Activated T-helper 17 cell treated with anti-CD3 and anti-CD28 coated beads, Interleukin-2, amount 50 U/mL, for 72 hours (primary cell): Measurements from ENCODE around the gene USP24. TPM values are rescaled to one million over a fixed set of nuclear protein-coding genes. Genes with fewer than 3 reads are reported as not detected.
"Not testable (repeated sequence)": the region's sequence is repeated elsewhere in the genome, so short reads cannot be mapped to it uniquely, and the experiment has no call there.

Experiments
- ATAC-seq: fragments of 150-1000 bp; cut with Tn5 transposase; replicated peaks from 2 replicates; pipeline ENCODE4 v1.10.0; 2021; ENCODE audit warnings: mild to moderate bottlenecking, moderate library complexity
- H3K27ac Mint-ChIP-seq: one replicate; pipeline ENCODE4 v1.8.0; 2022; ENCODE audit warnings: mixed read lengths
- H3K27me3 Mint-ChIP-seq: one replicate; pipeline ENCODE4 v1.8.0; 2022; ENCODE audit warnings: mixed read lengths
- H3K36me3 Mint-ChIP-seq: one replicate; pipeline ENCODE4 v1.8.0; 2022; ENCODE audit warnings: low read depth, mild to moderate bottlenecking, mixed read lengths
- H3K4me1 Mint-ChIP-seq: one replicate; pipeline ENCODE4 v1.8.0; 2022; ENCODE audit warnings: mixed read lengths
- H3K4me3 Mint-ChIP-seq: one replicate; pipeline ENCODE4 v1.8.0; 2022; ENCODE audit warnings: mild to moderate bottlenecking, mixed read lengths
- H3K9me3 Mint-ChIP-seq: one replicate; pipeline ENCODE4 v1.8.0; 2022; ENCODE audit warnings: mixed read lengths
- total RNA-seq, 2 donors: library from RNA; stranded (reverse); gene quantifications; one replicate each; pipeline ENCODE4 v1.2.3, GENCODE V29; 2022

Gene USP24
- total RNA-seq, 2 donors from 2014 or later: 40.8 to 41.6 TPM

DNA sequence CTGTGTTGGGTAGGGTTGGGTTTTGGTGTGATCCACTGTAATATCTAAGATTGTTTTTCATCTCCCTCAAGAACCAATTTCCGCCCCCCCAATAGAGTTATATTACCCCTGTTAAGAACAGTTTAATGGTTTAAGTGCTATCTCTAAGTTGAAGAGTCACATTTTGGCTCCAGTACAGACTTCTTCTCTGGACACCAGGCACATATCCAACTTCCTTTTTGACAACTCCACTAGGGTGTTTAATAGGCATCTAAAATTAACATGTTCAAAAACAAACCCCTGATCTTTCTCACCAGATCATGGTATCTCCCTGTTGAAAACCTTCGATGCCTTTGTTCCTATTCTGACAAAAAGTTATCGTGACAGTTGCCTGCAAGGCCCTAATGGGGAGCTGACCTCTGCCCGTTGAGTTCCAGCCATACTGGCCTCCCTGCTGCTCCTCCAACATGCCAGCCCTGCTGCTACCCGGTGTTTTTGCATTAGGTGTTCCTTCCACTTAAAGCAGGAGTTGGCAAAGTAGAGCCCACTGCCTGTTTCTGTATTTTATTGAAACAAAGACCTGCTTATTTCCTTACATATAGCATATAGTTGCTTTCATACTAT lies 18.6 kb downstream of the USP24 start:
- ATAC-seq: no peak
- Mint-ChIP-seq H3K9me3 (no peaks in the 10 kb centered on the region), H3K4me3 (peak overlapping the region; percentile 35), H3K4me1 (peaks cover 58% of the 10 kb centered on the region), H3K36me3 (peaks cover 32% of the 10 kb centered on the region), H3K27ac (peak overlapping the region; percentile 47), H3K27me3 (no peaks in the 10 kb centered on the region)

DNA sequence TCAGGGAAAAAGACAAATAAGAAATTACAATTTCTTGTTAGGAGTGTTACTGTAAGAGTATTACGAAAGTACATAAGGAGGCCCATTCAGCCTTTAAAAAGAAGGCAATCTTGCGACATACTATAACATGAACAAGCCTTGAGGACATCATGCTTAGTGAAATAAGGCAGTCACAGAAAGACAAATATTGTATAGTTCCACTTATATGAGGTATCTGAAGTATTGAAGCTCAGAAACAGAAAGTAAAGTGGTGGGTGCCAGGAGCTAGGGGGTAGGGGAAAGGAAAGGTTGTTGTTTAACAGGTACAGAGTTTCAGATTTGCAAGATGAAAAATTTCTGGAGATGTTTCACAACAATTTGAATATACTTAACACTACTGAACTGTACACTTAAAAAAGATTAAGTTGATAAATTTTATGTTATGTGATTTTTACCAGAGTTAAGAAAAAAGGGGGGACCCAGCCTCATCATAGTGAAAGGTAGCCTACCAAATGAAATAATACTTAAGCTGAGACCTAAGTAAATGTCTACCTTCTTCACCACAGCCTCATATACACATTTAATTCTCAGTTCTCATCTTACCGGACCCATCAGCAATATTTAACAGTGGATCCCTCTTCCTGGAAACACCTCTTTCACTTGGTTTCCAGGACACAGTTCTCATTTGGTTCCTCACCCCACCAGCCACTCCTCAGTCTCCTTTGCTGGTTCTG lies 19.5 kb downstream of the USP24 start:
- peaks cover 55% of the 10 kb centered on the region for H3K4me1 Mint-ChIP-seq
- peak; percentile 56 for ATAC-seq
- no peaks in the 10 kb centered on the region for H3K27me3 Mint-ChIP-seq
- H3K9me3 Mint-ChIP-seq: no peaks in the 10 kb centered on the region
- peak overlapping the region; percentile 35 for H3K4me3 Mint-ChIP-seq
- H3K36me3 Mint-ChIP-seq: peaks cover 30% of the 10 kb centered on the region
- H3K27ac Mint-ChIP-seq: peak overlapping the region; percentile 47

DNA sequence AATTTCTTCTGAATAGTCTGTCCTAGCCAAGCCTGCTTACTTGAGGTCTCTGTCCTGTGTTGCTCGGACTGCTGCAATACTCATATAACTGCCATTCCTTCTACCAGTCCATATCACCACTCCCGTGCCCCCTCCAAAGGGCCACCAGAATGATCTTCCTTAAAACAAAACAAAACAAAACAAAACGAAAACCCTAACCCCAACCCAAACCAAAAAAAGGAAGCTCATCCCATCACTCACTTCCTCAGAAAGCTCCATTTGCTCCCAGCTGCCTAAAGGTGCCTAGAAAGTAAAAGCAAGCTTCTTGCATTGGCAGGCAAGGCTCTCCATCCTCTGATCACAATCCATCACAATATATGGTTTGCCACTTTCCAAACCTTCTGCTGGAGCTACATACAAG lies 20.3 kb downstream of the USP24 start:
- H3K9me3 Mint-ChIP-seq: no peaks in the 10 kb centered on the region
- peak overlapping the region; percentile 47 for H3K27ac Mint-ChIP-seq
- H3K4me3 Mint-ChIP-seq: peak overlapping the region; percentile 35
- H3K36me3 Mint-ChIP-seq: peaks cover 26% of the 10 kb centered on the region
- no peak for ATAC-seq
- no peaks in the 10 kb centered on the region for H3K27me3 Mint-ChIP-seq
- H3K4me1 Mint-ChIP-seq: peaks cover 52% of the 10 kb centered on the region

DNA sequence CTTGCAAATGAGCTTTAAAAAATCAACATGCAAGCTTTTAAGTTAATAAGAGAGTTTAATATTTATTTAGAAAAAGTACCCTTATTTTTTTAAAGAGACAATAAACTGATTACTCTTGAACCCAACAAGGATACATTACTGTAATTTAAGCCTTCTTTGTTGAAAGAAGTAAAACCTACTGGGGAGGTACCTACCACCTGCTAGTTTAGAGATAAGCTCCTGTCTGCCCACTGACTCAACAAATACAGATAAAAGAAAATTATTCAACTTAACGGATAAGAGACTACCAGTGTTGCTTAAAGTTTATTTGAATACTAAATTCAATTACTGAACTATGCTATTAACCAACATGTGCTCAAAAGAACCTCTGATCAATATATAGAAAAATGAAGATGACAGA lies 23.1 kb downstream of the USP24 start:
- Mint-ChIP-seq H3K36me3 (peaks cover 10% of the 10 kb centered on the region), H3K4me1 (peaks cover 36% of the 10 kb centered on the region), H3K27ac (no peak overlapping the region), H3K4me3 (no peak overlapping the region), H3K27me3 (no peaks in the 10 kb centered on the region), H3K9me3 (no peaks in the 10 kb centered on the region)
- no peak for ATAC-seq

DNA sequence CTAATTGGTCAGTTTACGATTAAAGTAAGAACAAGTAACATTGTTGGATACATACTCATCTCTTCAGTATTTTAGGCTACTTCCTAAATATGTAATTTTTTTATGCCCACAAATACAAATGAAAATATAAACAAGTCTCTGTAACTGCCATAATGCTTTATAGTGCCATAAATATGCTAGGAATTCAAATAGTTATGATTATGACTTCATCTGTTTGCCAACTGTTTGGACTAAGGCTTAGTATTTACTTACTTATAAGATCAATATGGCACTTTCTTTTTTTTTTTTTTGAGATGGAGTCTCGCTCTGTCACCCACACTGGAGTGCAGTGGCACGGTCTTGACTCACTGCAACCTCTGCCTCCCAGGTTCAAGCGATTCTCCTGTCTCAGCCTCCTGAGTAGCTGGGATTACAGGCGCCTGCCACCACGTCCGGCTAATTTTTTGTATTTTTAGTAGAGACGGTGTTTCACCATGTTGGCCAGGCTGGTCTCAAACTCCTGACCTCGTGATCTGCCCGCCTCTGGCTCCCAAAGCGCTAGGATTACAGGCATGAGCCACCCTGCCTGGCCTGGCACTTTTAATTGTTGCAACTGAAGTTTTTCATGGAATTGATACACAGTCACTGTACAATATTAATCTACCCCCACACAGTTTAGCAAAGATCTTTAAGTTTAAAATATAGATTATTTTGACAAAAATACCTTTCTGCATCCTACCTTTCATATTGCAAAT lies 23.8 kb downstream of the USP24 start:
- peaks cover 36% of the 10 kb centered on the region for H3K4me1 Mint-ChIP-seq
- H3K9me3 Mint-ChIP-seq, H3K27me3 Mint-ChIP-seq, H3K27ac Mint-ChIP-seq, H3K4me3 Mint-ChIP-seq, ATAC-seq, H3K36me3 Mint-ChIP-seq: not testable (repeated sequence)

DNA sequence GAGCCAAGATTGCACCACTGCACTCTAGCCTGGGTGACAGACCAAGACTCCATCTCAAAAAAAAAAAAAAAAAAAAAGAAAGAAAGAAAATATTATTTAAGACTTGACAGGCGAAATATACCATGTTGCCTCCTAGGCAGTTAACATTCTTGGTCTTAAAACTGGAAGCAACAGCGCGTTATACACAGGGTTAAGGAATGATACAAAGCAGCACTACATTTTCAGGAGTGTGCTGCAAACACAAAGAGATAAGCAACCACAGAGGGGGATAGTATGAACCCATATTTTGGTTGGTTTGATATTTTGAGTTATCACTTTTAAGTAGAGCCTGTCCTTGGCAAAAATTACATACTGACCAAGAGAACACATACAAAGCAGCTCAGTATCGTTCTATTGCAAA lies 25.1 kb downstream of the USP24 start:
- Mint-ChIP-seq H3K27me3 (no peaks in the 10 kb centered on the region), H3K4me3 (no peak overlapping the region), H3K9me3 (peaks cover 7% of the 10 kb centered on the region), H3K4me1 (peaks cover 35% of the 10 kb centered on the region), H3K36me3 (peaks cover 15% of the 10 kb centered on the region), H3K27ac (no peak overlapping the region)
- no peak for ATAC-seq

DNA sequence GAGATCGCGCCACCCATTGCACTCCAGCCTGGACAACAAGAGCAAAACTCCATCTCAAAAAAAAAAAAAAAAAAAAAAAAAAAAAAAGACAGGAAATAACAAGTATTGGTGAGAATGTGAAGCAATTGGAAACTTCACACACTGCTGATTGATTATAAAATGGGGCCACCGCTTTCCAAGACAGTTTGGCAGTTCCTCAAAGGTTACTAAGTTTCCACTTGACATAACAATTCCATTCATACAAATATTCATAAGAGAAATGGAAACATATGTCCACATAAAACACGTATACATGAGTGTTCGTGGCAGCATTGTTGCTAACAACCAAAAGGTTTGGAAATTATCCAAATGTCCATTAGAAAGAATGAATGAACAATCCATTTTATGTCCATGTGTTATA lies 26.3 kb downstream of the USP24 start:
- Mint-ChIP-seq H3K36me3 (peaks cover 20% of the 10 kb centered on the region), H3K27me3 (no peaks in the 10 kb centered on the region), H3K27ac (peak overlapping the region; percentile 49), H3K4me3 (peak overlapping the region; percentile 12), H3K4me1 (peaks cover 34% of the 10 kb centered on the region), H3K9me3 (peaks cover 14% of the 10 kb centered on the region)
- ATAC-seq: peak; percentile 23

DNA sequence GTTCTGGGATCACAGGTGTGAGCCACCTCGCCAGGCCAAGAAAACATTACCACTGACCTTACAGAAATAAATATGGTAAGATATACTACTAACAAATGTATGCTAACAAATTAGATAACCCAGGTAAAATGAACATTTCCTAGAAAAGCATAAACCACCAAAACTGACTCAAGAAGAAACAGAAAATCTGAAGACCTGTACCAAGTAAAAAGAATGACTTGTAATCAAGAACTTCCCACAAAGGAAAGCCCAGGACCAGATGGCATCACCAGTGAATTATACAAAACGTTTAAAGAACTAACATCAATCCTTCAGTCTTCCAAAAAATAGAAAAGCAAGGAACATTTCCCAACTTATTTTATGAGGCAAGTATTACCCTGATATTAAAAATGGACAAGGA lies 29.3 kb downstream of the USP24 start:
- ATAC-seq: peak; percentile 69
- peaks cover 14% of the 10 kb centered on the region for H3K9me3 Mint-ChIP-seq
- peaks cover 39% of the 10 kb centered on the region for H3K4me1 Mint-ChIP-seq
- H3K4me3 Mint-ChIP-seq: peak overlapping the region; percentile 16
- peak overlapping the region; percentile 18 for H3K27ac Mint-ChIP-seq
- peaks cover 31% of the 10 kb centered on the region for H3K36me3 Mint-ChIP-seq
- no peaks in the 10 kb centered on the region for H3K27me3 Mint-ChIP-seq

DNA sequence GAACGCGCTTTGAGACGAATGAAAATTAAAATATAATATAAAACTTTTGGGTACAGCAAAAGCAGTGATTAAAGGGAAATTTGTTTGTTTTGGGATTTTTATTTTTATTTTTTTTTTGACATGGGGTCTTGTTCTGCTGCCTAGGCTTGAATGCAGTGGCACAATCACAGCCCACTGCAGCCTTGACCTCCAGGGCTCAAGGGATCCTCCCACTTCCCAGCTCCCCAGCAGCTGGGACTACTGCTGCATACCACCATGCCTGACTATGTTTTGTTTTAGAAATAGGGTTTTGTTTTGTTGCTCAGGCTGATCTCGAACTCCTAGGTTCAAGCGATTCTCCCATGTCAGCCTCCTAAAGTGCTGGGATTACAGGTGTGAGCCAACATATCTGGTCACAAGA lies 30.3 kb downstream of the USP24 start:
- Mint-ChIP-seq H3K36me3 (peaks cover 31% of the 10 kb centered on the region), H3K27me3 (no peaks in the 10 kb centered on the region), H3K4me3 (peak overlapping the region; percentile 16), H3K9me3 (peaks cover 14% of the 10 kb centered on the region), H3K4me1 (peaks cover 48% of the 10 kb centered on the region), H3K27ac (peak overlapping the region; percentile 11)
- no peak for ATAC-seq

DNA sequence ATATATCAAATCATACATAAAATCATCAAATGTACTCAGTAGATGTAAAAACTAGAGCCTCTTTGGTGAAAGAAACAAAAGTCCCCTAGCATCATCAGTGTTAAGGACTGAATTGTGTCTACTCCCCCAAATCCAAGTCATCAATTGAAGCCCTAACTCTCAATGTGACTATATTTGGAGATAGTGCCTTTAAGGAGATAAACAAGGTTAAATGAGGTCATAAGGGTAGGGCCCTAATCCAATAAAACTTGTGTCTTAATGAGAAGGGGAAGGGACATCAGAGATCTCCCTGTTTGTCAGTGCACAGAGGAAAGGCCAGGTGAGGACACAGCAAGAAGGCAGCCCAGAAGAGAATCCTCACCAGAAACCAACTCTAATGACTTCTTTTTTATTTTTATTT lies 33.5 kb downstream of the USP24 start:
- peaks cover 55% of the 10 kb centered on the region for H3K4me1 Mint-ChIP-seq

DNA sequence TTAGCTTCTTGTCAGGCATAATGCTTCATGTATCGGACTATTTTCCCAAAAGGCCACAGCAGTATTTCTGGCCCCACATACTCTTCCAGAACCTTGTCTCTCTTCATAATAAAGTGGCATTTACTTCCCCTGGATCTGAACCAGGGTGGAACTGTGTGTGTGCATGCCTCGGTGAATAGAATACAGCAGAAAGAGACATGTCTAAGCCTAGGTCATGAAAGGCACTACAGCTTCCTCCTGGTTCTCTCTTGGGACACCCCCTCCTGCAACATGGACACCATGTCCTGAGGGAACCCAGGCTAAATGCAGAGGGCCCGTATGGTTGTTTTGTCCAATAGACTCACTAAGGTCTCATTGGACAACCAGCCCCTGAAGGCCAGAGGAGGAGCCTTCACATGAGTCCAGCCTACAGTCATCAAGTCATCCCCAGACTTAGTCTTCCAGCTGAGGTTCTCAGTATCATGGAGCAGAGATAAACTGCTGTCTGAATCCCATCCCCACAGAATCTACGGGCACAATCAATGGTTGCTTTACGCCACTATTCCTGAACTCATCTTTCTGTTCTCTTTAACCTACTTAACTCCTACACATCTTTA lies 35.0 kb downstream of the USP24 start:
- ATAC-seq: no peak
- Mint-ChIP-seq H3K4me1 (peaks cover 41% of the 10 kb centered on the region), H3K36me3 (peaks cover 51% of the 10 kb centered on the region), H3K27me3 (no peaks in the 10 kb centered on the region), H3K27ac (peak overlapping the region; percentile 42), H3K9me3 (peaks cover 8% of the 10 kb centered on the region), H3K4me3 (no peak overlapping the region)

More for the DNA sequence above, 33.5 kb downstream of the USP24 start:
- Mint-ChIP-seq H3K27ac (no peak overlapping the region), H3K9me3 (peaks cover 14% of the 10 kb centered on the region), H3K4me3 (no peak overlapping the region), H3K36me3 (peaks cover 51% of the 10 kb centered on the region), H3K27me3 (no peaks in the 10 kb centered on the region)
- no peak for ATAC-seq

DNA sequence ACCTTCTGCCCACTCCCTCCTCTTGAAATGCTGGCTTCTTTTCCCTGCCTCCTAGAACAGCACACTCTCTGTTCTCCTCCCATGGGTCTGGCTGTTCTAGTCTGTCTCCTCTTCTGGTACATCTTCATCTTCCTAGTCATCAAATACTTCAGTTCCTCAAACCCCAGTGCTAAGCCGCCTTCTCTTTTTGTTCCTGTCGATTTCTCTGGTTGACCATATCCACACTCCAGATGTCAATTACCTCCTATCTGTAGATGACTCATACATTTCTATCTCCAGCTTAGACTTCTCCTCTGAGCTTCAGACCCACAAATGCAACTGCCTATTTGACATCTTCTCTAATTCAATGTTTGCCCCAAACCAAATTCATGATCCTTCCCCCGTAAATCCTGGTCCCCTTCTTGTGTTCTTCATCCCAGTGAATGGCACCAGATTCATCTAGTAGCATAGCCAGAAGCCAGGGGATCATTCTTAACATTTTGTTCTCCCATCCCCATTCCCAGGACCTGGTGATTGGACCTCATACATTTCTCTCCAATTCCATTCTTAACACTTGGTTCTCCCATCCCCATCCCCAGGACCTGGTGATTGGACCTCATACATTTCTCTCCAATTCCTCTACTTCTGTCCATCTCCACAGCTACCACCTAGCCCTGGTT lies 35.9 kb downstream of the USP24 start:
- Mint-ChIP-seq H3K27ac (peak overlapping the region; percentile 42), H3K4me3 (no peak overlapping the region), H3K9me3 (peaks cover 1% of the 10 kb centered on the region), H3K4me1 (peaks cover 34% of the 10 kb centered on the region), H3K36me3 (peaks cover 42% of the 10 kb centered on the region), H3K27me3 (no peaks in the 10 kb centered on the region)
- ATAC-seq: peak; percentile 21

DNA sequence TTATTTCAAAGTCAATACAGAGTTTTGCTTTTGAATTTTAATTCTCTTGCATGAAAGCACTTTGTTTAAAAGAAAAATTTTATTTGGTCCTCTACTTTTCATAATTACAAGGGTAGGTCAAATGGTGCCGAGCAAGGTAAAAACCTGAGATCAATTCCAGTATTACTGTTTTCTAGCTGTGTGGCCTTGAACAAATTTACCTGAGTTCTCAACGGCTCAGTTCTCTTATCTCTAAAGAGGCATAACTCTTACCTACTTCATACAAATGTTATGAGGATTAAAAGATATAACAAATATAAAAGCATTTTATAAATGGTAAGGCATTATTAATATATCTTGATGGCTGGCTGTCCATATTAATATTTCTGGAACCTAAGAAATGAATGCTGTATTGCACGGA lies 42.5 kb downstream of the USP24 start:
- ATAC-seq: no peak
- Mint-ChIP-seq H3K27me3 (no peaks in the 10 kb centered on the region), H3K4me1 (peaks cover 13% of the 10 kb centered on the region)

DNA sequence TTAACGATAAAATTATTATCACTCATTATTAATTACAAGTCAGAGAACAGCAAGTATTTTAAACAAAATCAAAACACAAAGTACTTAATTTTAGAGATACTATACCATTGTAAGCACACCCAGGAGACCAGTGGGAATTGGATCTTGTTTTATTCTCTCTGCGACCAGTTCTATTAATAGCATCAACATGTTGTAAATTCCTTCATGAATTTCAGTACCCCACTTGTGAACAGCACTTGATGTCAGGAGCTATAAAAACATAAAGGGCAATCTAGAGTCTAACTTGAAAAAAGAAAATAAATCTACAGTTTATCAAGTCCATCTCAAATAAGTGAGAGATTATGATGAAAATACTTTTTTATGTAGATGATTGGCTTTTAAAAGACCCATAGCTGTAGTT lies 42.9 kb downstream of the USP24 start:
- Mint-ChIP-seq H3K36me3 (peaks cover 74% of the 10 kb centered on the region), H3K4me1 (peaks cover 17% of the 10 kb centered on the region), H3K27ac (peak overlapping the region; percentile 65), H3K27me3 (no peaks in the 10 kb centered on the region), H3K9me3 (no peaks in the 10 kb centered on the region), H3K4me3 (no peak overlapping the region)
- no peak for ATAC-seq

More for the DNA sequence above, 42.5 kb downstream of the USP24 start:
- no peaks in the 10 kb centered on the region for H3K9me3 Mint-ChIP-seq
- H3K4me3 Mint-ChIP-seq: no peak overlapping the region
- H3K27ac Mint-ChIP-seq: no peak overlapping the region
- peaks cover 72% of the 10 kb centered on the region for H3K36me3 Mint-ChIP-seq
